Prostate gland (tissue), 2 donors: ENCODE data around the gene GTPBP1. TPM values are rescaled to one million over a fixed set of nuclear protein-coding genes. Genes with fewer than 3 reads are reported as not detected.

ENCODE experiments used
- DNase-seq: peaks from one replicate; pipeline ENCODE4 v3.0.0-alpha.2; 2019; ENCODE audit warnings: low spot score
- H3K27ac ChIP-seq, 2 donors: fragments of 200-600 bp; sonication (generic); 2 replicates each; pipeline ENCODE4 v1.5.1; 2017 to 2019
- H3K27me3 ChIP-seq: fragments of 200-600 bp; sonication (generic); replicated peaks from 2 replicates; pipeline ENCODE4 v1.5.1; 2019; ENCODE audit not compliant: insufficient read depth
- H3K36me3 ChIP-seq, 2 donors: fragments of 200-600 bp; sonication (generic); 1 replicate in 1 of 2; 2 replicates in 1 of 2; pipeline versions ENCODE4 v1.5.1 to v1.8.1; 2017 to 2019
- H3K4me1 ChIP-seq: fragments of 200-600 bp; sonication (generic); replicated peaks from 2 replicates; pipeline ENCODE4 v1.5.1; 2019
- H3K4me3 ChIP-seq, 2 donors: fragments of 200-600 bp; sonication (generic); 2 replicates each; pipeline ENCODE4 v1.5.1; 2017 to 2019
- H3K9me3 ChIP-seq: fragments of 200-600 bp; sonication (generic); 2 replicates; pipeline ENCODE4 v1.5.1; 2017
- POLR2A ChIP-seq: fragments of 450-650 bp; IDR thresholded peaks from one replicate; pipeline ENCODE4 v1.6.1; 2016; ENCODE audit warnings: antibody characterized with exemption, mild to moderate bottlenecking
- POLR2AphosphoS5 ChIP-seq: sonication (generic); formaldehyde crosslinking; IDR thresholded peaks from one replicate; pipeline ENCODE4 v1.6.1; 2017; ENCODE audit warnings: antibody characterized with exemption
- WGBS: methylation state at CpG from one replicate; pipeline ENCODE4 v1.1.5; 2018; 5-methylcytosine and 5-hydroxymethylcytosine counted together
- intact Hi-C: fragments of 100-400 bp; cut with DNase I; formaldehyde crosslinking; loops from one replicate; pipeline ENCODE4 v1.14.2; 2022
- total RNA-seq, 2 donors: library from RNA; depleted of rRNA; stranded (reverse); fragments of >200 nt; gene quantifications; one replicate each; pipeline ENCODE4 v1.1.0, GENCODE V29; 2016
- TF ChIP-seq, protein P1 (sequence below), 4 experiments: fragments of 200-600 bp in 2 of 4; fragments of 450-650 bp in 2 of 4; sonication (generic) in 2 of 4; IDR thresholded peaks; 1 replicate in 3 of 4; 2 replicates in 1 of 4; pipeline ENCODE4 v1.5.1; 2016 to 2019; ENCODE audit warnings: antibody characterized with exemption in 4 of 4, mild to moderate bottlenecking in 2 of 4, moderate library complexity in 2 of 4

The GTPBP1 gene
- total RNA-seq, 2 donors from 2014 or later: 61.9 to 74.5 TPM

DNA sequence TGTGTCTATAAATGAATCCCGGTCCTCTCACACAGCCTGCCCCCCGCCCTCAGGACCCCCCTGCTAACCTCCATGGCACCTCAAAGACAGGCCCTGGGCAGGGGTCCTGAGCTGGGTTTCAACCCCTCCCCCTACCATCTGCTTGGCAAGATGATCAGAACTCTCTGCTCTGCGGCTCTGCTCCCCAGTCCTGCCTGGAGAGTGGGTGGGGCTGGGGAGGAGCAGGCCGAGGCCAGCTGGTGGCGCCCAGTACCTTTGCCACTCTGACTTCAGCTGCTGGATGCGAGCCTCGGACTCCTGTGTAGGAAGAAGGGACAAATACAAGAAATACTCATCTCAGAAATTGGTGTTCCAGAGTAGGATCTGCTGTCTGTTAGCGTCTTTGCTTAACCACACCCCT, 35.0 kb downstream of the GTPBP1 start:
- 67% methylated on average over 7 of the region's 8 CpGs for WGBS
- DNase-seq: no peak
- intact Hi-C loops: no loop called here
- Histone ChIP-seq H3K36me3 (peaks cover 76% of the 10 kb centered on the region in 2 donors), H3K4me3 (no peak overlapping the region), H3K27me3 (no peaks in the 10 kb centered on the region), H3K4me1 (no peaks in the 10 kb centered on the region), H3K9me3 (no peaks in the 10 kb centered on the region), H3K27ac (no peak overlapping the region)
- TF ChIP-seq POLR2A (no peak), POLR2AphosphoS5 (no peak)
- TF ChIP-seq, protein P1, sequence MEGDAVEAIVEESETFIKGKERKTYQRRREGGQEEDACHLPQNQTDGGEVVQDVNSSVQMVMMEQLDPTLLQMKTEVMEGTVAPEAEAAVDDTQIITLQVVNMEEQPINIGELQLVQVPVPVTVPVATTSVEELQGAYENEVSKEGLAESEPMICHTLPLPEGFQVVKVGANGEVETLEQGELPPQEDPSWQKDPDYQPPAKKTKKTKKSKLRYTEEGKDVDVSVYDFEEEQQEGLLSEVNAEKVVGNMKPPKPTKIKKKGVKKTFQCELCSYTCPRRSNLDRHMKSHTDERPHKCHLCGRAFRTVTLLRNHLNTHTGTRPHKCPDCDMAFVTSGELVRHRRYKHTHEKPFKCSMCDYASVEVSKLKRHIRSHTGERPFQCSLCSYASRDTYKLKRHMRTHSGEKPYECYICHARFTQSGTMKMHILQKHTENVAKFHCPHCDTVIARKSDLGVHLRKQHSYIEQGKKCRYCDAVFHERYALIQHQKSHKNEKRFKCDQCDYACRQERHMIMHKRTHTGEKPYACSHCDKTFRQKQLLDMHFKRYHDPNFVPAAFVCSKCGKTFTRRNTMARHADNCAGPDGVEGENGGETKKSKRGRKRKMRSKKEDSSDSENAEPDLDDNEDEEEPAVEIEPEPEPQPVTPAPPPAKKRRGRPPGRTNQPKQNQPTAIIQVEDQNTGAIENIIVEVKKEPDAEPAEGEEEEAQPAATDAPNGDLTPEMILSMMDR (IDR thresholded peaks at IDR 0.05): no peak

DNA sequence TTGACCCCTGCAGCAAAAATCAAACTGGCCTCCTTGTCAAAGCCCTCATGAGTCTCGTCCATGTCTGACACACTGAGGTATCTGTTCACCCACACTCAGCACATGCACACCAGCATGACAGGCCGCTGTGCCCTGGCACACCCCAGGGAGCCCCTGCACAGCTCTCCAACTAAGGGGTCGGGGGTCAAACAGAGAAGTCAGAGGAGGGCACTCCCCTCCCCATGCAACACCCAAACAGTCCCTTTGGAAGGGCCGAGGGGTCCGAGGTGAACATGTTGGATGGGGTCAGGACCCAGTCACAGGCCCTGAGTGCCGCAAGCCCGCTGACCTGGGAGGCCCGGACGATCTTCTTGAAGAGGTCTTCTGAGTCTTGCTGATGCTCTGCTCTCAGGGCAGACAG, 35.4 kb downstream of the GTPBP1 start:
- no peak overlapping the region for H3K27ac ChIP-seq
- H3K4me1 ChIP-seq: no peaks in the 10 kb centered on the region
- TF ChIP-seq POLR2AphosphoS5 (no peak), POLR2A (no peak)
- TF ChIP-seq, protein P1 (IDR thresholded peaks at IDR 0.05): no peak
- no peak overlapping the region for H3K4me3 ChIP-seq
- no peaks in the 10 kb centered on the region for H3K9me3 ChIP-seq
- intact Hi-C loops: no loop called here
- 89% methylated on average over 9 of the region's 9 CpGs for WGBS
- H3K27me3 ChIP-seq: no peaks in the 10 kb centered on the region
- H3K36me3 ChIP-seq: peaks cover 76 to 80% of the 10 kb centered on the region in 2 donors
- DNase-seq: no peak

DNA sequence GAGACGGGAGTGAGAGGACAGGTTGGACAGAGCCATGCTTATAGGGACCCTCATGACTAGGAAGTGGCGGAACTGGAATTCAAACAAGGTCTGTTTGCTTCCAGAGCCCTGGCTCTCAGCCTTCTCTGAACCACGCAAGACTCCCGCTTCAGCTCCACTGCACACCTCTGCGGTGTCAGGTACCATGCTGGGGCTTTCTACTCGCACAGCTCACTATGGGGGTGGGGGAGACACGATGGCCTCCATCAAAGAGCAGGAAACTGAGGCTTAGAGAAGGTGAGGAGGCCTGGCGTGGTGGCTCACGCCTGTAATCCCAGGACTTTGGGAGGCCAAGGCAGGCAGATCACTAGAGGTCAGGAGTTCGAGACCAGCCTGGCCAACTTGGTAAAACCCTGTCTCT, 35.8 kb downstream of the GTPBP1 start:
- DNase-seq: no peak
- TF ChIP-seq, protein P1 (IDR thresholded peaks at IDR 0.05): no peak
- TF ChIP-seq POLR2A (no peak), POLR2AphosphoS5 (no peak)

DNA sequence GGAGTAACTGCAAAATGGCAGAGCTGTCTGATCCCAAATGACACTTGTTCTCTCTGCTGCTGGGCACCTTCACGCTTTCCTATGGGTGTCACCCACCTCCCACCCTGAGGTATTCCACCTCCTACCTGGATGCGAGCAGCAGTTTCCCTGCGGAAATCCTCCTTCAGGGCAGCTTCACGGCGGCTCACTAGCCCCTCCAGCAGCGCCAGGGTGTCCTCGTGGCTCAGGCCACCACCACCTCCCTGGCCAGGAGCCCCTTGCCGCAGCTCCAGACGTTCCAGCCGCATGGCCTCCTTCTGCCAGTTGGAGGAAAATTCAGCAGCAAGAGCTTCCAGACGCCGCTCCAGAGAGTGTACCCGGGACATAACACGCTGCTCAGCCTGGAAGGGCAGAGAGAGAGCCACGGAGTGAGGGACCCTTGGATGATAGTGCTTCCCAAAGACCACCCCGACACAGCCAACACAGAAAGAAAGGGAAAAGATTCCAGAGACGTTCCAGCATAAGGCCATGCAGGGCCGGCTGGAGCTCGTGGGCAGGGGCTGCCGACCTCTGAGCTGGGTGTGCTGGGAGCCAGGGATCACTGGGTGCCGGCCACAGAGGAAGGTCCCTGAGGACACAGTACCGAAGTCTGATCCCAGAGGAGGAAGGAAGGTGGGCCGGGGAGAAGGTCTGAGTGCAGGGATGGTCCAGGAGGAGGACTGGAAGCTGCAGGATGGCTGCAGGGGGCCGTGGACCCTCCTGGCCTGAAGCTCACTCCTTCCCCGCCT, 36.6 kb downstream of the GTPBP1 start:
- no peak for DNase-seq
- Histone ChIP-seq H3K4me3 (no peak overlapping the region), H3K9me3 (no peaks in the 10 kb centered on the region), H3K4me1 (no peaks in the 10 kb centered on the region), H3K27ac (no peak overlapping the region), H3K27me3 (no peaks in the 10 kb centered on the region), H3K36me3 (peaks cover 75 to 88% of the 10 kb centered on the region in 2 donors)
- WGBS: 92% methylated on average over 25 of the region's 25 CpGs
- intact Hi-C loops: no loop called here
- TF ChIP-seq POLR2AphosphoS5 (no peak), POLR2A (no peak)
- TF ChIP-seq, protein P1 (IDR thresholded peaks at IDR 0.05): no peak

More for the DNA sequence above, 35.8 kb downstream of the GTPBP1 start:
- Histone ChIP-seq H3K4me1 (no peaks in the 10 kb centered on the region), H3K9me3 (no peaks in the 10 kb centered on the region), H3K27ac (no peak overlapping the region), H3K36me3 (peaks cover 74 to 84% of the 10 kb centered on the region in 2 donors), H3K4me3 (no peak overlapping the region), H3K27me3 (no peaks in the 10 kb centered on the region)
- 85% methylated on average over 10 of the region's 10 CpGs for WGBS
- intact Hi-C loops: no loop called here

DNA sequence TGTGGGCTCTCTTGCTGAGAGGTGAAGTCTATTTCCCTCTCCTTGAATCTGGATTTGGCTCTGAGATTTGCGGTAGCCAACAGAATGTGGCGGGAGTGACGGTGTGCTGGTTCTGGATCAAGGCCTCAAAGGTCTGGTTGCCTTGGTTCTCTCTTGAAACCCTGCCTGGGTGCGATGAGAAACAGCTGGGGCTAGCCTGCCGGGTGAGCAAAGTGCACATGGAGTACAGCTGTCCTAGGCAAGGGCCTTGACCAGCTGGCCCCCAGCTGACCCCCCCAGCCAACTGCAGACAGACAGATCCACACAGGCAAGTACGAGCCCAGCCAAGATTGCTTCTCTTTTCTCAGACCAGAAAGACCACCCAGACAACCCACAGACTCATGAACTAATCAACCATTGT, 39.2 kb downstream of the GTPBP1 start:
- Histone ChIP-seq H3K9me3 (no peaks in the 10 kb centered on the region), H3K27me3 (no peaks in the 10 kb centered on the region), H3K4me1 (peaks cover 3% of the 10 kb centered on the region), H3K27ac (no peak overlapping the region), H3K36me3 (peaks cover 55 to 75% of the 10 kb centered on the region in 2 donors), H3K4me3 (no peak overlapping the region)
- WGBS: 81% methylated on average over 6 of the region's 6 CpGs
- TF ChIP-seq, protein P1 (IDR thresholded peaks at IDR 0.05): no peak
- TF ChIP-seq POLR2AphosphoS5 (no peak), POLR2A (no peak)
- intact Hi-C loops: no loop called here
- DNase-seq: no peak
